Pancreas (tissue), 8 donors: ENCODE data around the gene WTAP. TPM values are rescaled to one million over a fixed set of nuclear protein-coding genes. Genes with fewer than 3 reads are reported as not detected.

ENCODE experiments used
- polyA plus RNA-seq, 2 donors: library from polyadenylated mRNA; stranded (reverse); fragments of 200-250 nt; gene quantifications; one replicate each; pipeline ENCODE4 v1.2.3, GENCODE V29; 2013
- total RNA-seq, 6 donors: library from RNA; stranded (reverse); fragmentation: NEBNext Ultra II Directional in 4 of 6; extraction: Animal tissue kit (Norgen Biotek cat#: 25700) in 4 of 6; gene quantifications; one replicate each; pipeline versions ENCODE4 v1.2.1 to v1.2.4, GENCODE V29; 2021 to 2023
- donor health status: healthy with polysubstance abuse.
- donor health status: DM: no; HTN: no; CAD: no; lungs with moderate emphysema.
- donor health status: DM: no; HTN: no; CAD: no.
- donor health status: Bipolar disorder and iron deficiency.
- donor health status: DM: yes; HTN: yes; CAD: no.
- donor health status: DM: no; HTN: no; CAD: no.
- donor health status: DM: no; HTN: no; CAD: no.
- donor health status: DM: yes; HTN: yes; CAD: no.

The WTAP gene
- total and polyA plus RNA-seq, 8 donors: 35.6 to 85.6 (median 43.3) TPM

Other genes starting within 250 kb of the WTAP start
- 100 to 1,000 TPM; 155 to 792 (median 241) TPM for gene SOD2, start 34.3 kb upstream of the WTAP start, total RNA-seq
- gene SOD2, start 34.3 kb upstream of the WTAP start, polyA plus RNA-seq: 100 to 1,000 TPM in 1 of 2 donors, 10 to 100 TPM in 1; 97.7 to 162 TPM
- gene ACAT2, start 34.5 kb downstream of the WTAP start, total RNA-seq: 1 to 10 TPM; 3.3 to 9.6 (median 7.4) TPM
- 10 to 100 TPM in 1 of 2 donors, 1 to 10 TPM in 1; 6.7 to 10.1 TPM for gene ACAT2, start 34.5 kb downstream of the WTAP start, polyA plus RNA-seq
- gene TCP1, start 62.1 kb downstream of the WTAP start, total RNA-seq: 10 to 100 TPM; 60.6 to 85.1 (median 75.2) TPM
- gene TCP1, start 62.1 kb downstream of the WTAP start, polyA plus RNA-seq: 10 to 100 TPM; 43.7 to 91.7 TPM
- gene MRPL18, start 63.0 kb downstream of the WTAP start, total RNA-seq: 10 to 100 TPM; 19.3 to 28.2 (median 25.0) TPM
- 10 to 100 TPM; 45.0 to 47.9 TPM for gene MRPL18, start 63.0 kb downstream of the WTAP start, polyA plus RNA-seq
- gene PNLDC1, start 72.8 kb downstream of the WTAP start, total RNA-seq: 1 to 10 TPM in 1 of 6 donors, under 1 TPM in 5; 0.21 to 1.4 (median 0.46) TPM
- 1 to 10 TPM; 1.4 to 1.7 TPM for gene PNLDC1, start 72.8 kb downstream of the WTAP start, polyA plus RNA-seq
- not detected for gene MAS1, start 163.5 kb downstream of the WTAP start, total RNA-seq
- gene MAS1, start 163.5 kb downstream of the WTAP start, polyA plus RNA-seq: under 1 TPM in 1 of 2 donors, not detected in 1; under 0.01 TPM
- gene IGF2R, start 241.6 kb downstream of the WTAP start, total RNA-seq: 10 to 100 TPM; 27.5 to 54.0 (median 37.7) TPM
- 10 to 100 TPM; 11.0 to 14.5 TPM for gene IGF2R, start 241.6 kb downstream of the WTAP start, polyA plus RNA-seq